ENCODE measurements around the gene CCDC159.
"Not testable (repeated sequence)": the region's sequence is repeated elsewhere in the genome, so short reads cannot be mapped to it uniquely, and the experiment has no call there.

Gene CCDC159

DNA sequence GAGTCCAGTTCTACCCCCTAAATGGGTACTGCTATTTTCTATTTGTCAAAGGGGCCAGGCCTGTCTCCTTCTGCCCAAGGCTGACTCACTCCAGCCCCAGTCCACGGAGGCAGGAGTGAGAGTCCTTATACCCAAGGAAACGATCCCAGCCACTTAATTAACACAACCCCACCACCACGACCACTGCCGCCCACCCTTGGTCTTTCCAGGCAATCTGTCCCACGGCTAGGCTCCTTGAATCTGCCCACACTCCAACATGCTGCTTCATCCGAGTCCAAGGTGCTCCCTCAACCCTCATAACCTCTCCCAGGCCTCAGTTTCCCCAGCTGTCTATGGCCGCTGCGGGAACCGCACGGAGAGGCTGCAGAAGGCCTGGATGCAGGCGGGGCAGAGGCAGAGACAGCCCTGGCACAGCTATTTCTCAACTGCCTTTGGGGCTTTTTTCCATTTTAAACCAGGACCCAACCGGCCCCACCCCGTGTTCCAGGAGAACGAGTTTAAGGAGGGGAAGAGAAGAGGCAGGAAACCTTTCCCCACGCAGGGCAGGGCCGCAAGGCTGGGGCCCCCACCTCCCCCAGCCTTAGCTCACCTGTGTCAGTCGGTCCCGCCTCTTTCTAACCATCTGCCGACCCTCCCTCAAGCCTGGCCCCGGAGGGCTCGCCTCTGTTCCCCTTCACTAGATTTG lies 7.6 kb upstream of the CCDC159 start:
- DNase-seq, result no peak

DNA sequence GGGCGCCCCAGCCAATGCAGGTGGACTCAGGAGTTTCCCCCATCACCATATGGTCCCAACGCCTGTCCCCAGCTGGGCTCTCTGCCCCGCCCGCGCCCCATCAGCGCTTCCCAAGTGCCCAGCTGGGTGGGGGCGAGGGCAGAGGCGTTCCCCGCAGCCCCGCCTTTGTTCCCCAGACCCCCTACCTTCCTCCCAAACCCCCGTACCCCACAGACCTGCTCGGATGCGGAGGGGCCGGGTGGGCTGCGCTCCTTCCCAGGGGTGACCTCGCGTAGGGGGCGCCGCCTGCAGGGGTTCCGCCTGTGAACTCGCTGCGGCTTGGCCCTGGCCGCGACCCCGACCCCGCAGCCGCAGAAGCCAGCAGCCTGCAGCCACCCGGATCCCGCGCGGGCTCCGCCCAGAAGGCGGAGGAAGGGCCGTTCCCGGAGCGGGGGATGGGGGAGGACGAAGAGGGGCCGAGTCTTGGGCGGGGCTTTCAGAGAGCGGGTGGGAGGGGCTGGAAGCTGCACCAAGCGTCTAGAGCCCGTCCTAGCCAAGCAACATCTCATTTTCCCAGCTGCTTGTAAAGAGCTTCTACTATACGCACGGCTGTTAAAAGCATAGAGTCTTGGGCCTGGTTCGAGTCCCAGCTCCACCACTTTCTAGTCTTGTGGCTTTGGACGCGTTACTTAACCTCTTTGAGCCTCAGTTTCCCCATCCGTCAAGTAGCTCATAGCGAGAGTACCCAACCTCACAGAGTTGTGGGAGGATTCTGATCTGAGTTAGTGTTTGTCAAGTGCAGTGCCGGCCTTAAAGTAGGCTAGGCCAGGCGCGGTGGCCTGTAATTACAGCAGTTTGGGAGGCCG lies 6.8 kb upstream of the CCDC159 start, which contains the start of gene RAB3D:
Gene RAB3D (minus strand): TSS at position 404 of the 845 bp plus-strand sequence. CDS start 2,258 bp downstream, outside the sequence.
- DNase-seq, result peak; percentile 31 to 72 (median 54)

DNA sequence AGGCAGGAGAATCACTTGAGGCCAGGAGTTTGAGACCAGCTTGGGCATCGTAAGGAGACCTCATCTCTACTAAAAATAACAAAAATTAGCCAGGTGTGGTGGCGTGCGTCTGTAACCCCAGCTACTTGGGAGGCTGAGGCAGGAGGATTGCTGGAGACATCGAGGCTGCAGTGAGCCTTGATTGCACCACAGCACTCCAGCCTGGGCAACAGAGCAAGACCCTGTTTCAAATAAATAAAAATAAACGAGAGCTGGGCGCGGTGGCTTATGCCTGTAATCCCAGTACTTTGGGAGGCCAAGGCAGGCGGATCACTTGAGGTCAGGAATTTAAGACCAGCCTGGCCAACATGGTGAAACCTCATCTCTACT lies 6.2 kb upstream of the CCDC159 start:
- DNase-seq, result not testable (repeated sequence)

DNA sequence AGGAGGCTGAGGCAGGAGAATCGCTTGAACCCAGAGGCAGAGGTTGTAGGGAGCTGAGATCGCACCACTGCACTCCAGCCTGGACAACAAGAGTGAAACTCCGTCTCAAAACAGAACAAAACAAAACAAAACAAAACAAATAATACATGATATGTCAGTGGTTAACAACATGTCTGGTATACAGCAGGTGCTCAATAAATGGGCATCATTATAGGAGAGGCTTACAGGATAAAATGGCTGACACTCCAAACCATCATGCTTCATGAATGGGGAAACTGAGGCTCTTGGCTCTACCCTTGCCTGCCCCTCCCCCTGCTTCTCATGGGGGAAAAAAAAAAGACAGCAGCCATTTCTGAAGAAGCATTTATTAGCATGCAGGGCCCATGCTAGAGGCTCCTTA lies 3.9 kb upstream of the CCDC159 start:
- DNase-seq, result no peak

DNA sequence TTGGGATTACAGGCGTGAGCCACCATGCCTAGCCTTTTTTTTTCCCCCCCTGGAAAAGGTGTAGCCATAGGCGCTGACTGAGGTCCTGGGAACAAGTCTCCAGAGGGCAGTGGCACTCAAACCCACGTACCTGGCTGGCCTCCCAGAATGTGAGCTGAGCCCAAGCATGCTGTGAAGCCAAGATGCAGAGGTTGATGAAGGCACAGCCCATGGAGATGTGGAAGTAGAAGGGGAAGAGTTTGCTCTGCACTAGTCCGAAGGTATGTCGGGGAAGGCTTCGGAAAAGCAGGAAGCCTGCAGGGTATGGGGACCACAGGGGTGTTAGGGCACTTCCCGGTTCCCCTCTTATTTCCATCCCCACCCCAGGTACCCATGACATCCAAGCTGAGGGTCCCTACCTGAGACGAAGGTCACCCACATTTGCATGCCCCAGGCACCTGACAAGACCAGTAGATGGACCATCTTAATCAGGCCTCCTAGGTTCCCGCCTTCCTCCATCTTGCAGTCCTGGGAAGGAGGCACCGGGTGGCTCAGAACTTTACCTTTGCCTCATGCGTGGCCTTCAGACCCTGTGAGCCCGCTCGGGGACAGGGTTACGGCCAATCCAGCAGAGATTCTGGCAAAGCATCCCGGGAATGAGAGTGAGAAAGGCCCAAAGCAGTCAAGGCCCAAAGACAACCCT lies 1.1 kb upstream of the CCDC159 start:
- no peak for DNase-seq

DNA sequence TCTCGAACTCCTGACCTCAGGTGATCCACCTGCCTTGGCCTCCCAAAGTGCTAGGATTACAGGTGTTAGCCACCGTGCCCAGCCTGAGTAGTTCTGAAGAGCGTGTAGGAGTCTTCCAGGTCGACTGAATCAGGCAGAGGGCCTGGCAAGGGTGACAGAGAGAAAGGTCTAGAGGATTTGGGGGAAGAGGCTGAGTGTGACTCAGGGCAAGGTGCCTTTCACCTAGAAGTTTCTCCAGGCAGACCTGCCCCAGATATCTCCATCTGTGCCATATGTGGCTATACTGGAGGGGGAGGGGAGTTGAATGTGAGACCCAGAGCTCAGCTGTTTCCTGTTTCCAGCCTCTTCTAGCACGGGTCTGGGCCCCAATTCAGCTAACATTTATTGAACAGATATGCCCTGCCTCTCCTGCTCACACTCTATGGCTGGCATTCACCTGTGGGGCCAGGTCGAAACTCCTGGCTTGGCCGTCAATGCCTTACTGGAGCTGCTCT lies 1.3 kb downstream of the CCDC159 start:
- DNase-seq, result no peak

DNA sequence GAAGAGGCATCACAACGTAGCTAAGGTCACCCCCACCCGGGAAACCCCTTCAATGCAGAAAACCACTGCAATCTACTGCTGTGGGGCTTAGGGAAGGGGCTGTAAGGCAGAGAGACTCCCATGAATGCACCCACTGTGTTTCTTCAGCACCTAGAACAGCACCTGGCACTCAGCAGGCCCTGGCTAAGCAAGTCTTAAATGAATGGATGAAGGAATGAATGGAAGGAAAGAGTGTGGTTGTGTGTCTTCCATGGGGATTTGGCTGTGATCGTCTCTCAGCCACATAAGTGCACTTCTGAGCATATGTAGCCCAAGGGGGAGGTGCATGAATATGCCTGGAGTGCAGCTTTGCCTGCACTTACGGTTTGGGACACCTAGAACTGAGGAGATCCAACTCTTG lies 2.9 kb downstream of the CCDC159 start:
- no peak for DNase-seq

DNA sequence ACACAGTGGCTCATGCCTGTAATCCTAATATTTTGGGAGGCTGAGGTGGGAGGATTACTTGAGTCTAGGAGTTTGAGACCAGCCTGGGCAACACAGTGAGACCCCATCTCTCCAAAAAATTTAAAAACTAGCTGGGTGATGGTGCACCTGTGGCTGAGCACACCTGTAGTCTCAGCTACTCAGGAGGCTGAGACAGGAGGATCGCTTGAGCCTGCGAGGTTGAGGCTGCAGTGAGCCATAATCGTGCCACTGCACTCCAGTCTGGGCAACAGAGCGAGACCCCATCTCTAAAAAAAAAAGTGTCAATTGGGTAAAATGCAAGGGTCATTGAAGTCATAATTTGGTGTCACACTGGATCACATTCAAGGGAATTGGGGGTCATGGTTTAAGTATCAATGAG lies 7.8 kb downstream of the CCDC159 start:
- DNase-seq, result not testable (repeated sequence)

DNA sequence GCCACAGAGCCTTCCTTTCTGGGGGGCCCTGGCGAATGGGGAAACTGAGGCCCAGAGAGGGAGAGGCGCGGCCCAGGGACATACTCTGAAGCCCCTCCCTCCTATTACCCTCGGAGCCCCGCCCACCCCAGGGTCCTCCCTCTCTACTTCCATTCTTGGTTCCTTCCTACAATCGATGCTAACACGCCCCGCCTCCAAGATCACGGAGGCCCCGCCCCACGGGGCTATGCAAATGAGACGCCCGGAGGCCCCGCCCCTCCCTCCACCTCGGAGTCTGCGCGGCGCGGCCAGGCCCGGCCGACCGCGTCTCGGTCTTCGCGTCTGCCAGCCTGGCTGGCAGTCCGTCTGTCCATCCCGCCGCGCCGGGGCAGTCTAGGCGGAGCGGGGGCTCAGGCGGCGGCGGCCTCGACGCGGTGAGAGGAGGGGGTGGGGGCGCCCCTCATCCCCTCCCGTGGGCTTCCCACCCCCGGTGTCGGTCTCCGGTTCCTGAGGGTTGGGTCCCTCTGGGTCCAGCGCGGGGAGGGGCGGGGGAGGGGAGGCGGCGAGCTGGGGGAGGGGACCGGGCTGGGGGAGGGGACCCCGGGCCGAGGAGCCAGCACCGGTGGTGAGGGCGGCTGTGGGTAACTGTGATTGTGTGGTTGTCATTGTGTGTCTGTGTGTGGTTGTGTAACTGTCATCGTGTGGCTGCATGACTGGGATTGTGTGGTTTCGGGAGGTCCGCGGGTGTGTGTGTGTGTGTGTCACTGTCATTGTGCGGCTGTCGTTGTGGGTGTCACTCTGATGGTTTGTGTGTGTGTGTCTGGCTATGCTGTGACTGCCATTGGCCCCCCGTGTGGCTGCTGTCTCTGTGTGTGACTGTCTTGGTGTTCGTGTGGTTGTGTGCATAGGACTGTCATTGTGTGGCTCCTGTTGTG lies 9.1 kb downstream of the CCDC159 start, which contains the start of gene PLPPR2:
Gene PLPPR2 (plus strand): TSS at position 273 of the 914 bp plus-strand sequence. CDS start 2,242 bp downstream, outside the sequence.
- peak; percentile 60 to 84 (median 78) for DNase-seq

DNA sequence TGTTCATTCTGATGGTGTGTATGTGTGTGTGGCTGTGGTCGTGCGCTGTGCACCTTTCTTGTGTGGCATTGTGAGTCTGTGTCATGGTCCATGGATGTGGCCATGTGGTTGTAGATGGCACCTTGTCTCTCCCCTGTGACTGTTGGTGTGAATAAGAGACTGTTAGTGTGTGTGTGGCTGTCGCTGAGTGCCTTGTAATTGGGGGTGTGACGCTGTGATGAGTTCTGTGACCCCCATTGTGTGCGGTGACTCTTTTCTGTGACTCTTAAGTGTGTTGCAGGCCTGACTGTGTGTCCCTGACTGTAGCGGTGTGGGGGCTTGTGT lies 9.7 kb downstream of the CCDC159 start:
- no peak for DNase-seq

DNA sequence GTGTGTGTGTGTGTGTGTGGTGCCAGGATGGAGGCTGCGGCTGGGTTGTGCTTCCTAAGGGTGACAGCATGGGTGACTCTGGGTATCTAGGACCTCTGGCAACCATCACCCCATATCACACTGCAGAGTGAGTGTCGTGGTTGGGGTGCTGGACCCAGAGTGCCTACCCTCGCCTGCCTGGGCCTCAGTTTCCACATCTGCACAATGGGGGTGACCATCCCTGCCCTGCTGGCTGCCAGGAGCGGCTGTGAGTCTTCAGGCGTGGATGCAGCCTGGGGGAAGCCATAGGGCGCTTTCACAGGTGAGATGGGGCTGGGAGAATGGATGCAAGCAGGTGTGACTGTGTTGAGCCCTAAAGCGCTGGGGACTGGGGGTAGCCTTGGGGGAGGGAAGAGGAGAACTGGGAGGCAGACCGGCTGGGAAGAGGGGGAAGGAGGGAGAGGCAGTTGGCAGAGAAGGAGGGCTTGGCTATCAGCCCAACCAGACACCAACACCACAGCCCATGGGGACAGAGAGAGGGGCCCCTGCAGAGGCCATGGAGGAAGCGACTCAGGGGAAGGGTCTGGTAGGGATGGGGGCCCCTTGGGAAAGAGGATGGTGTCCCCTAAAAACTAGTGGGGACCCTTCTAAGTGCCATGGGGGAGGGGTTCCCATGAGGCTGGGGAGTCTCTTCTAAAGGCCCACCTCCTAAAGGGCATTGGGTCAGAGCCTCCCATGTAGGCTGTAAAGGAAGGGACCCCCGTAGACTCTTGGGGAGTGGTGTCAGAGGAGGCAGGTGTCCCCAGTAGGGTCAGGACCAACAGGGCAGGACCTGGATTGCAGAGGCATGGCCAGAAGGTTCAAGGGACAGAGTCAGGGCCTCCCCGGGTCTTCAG lies 10.6 kb downstream of the CCDC159 start:
- no peak for DNase-seq

DNA sequence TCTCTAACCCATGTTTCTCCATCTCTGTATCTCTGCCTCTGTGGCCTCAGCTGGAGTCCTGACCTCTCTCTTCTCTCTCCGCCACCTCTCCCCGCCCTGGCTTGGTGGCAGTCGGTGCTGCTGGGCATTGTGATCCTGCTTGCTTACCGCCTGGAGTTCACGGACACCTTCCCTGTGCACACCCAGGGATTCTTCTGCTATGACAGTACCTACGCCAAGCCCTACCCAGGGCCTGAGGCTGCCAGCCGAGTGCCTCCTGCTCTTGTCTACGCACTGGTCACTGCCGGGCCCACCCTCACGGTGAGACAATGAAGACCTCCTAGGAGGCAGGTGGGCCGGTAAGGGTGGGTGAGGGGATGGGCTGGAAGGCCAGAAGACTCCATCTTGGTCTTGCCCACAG lies 13.1 kb downstream of the CCDC159 start:
- no peak for DNase-seq

DNA sequence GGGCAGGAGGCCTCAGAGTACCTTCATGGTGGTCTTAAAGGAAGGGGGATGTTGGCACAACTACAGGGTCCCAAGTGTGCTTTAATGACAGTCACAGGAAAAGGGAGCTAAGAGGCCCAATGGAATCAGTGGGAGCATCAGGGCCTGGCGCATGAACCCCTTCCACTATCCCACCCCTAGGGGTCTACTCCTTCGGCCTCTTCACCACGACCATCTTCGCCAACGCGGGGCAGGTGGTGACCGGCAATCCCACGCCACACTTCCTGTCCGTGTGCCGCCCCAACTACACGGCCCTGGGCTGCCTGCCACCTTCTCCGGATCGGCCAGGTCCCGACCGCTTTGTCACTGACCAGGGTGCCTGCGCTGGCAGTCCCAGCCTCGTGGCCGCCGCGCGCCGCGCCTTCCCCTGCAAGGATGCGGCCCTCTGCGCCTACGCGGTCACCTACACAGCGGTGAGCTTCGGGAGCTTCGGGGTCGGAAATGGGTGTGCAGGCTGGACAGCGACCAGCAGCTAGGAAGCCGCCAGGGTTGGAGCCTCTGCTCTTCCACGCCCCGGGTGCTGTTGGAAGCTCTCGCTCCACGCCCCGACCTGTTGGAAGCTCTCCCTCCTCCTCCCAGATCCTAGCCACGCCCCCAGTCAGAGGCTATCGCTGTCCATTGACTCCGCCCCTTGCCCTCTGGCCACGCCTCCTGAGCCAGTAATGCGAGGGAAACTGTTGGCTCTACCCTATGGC lies 14.9 kb downstream of the CCDC159 start:
- no peak for DNase-seq

DNA sequence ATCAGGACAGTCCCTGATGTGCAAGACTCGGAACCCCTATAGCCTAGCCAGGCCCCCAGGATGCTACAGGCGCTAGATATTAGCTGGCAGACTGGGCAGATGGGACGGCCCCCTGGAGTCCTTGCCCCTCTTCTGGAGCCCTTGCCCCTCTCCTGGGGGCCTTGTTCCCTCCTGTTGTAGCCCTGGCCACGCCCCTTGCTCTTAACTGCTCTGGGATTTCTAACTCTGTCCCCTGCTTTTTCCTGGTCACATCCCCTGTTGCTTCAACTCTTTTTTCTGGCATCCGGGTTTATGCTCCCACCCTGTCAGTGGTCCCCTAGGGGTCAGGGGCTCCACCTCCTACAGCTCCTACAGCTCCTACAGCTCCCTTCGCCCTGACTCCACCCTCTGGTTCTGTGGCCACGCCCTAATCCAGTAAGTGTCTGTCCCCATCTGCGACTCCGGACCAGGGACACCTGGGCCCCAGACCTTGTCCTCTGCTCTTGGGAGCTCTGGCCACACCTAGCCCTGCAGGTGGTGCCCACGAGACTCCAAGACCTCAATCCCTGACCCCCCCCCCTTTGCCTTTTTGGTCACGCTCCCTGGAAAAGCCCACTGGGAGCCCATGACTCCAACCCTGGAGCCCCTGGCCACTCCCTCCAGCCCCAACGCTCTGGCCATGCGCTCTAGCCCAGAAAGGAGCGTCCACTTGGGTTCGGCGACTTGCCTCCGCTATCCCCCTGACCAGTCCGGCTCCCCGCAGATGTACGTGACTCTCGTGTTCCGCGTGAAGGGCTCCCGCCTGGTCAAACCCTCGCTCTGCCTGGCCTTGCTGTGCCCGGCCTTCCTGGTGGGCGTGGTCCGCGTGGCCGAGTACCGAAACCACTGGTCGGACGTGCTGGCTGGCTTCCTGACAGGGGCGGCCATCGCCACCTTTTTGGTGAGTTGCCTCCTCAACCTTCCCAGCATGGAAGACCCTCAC lies 15.7 kb downstream of the CCDC159 start:
- DNase-seq, result no peak

DNA sequence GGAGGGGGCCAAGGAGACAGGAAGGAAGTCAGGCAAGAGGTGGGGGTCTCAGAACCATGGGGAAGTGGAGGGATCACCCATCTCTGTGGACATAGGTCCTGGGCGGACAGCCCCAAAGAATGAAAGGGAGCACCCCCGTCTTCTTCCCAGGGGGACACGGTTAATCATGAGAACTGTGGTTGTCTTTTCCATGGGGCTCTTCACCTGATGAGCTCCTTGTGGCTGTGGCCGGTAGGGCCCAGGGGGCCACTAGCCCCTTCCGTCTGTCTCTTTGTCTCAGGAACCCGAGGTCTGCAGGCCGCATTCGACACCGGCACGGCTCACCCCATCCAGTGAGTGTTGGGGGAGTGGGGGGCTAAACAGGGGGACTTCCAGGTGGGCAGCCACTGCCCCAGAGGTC lies 17.6 kb downstream of the CCDC159 start:
- no peak for DNase-seq

DNA sequence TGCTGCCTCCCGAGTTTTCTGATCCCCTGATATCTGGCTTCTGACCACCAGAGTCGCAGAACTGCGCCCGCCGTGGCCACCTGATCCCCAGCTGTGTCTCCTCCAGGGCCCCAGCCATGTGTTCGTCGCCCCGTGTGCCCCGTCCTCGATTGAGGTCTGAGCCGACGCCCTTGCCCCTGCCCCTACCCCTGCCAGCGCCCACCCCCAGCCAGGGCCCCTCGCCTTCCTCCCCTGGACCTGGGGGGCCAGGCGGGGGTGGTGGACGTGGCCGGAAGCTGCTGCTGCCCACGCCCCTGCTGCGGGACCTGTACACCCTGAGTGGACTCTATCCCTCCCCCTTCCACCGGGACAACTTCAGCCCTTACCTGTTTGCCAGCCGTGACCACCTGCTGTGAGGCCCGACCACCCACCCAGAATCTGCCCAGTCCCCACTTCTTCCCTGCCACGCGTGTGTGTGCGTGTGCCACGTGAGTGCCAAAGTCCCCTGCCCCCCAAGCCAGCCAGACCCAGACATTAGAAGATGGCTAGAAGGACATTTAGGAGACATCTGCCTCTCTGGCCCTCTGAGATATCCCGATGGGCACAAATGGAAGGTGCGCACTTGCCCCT lies 18.1 kb downstream of the CCDC159 start:
- no peak for DNase-seq

DNA sequence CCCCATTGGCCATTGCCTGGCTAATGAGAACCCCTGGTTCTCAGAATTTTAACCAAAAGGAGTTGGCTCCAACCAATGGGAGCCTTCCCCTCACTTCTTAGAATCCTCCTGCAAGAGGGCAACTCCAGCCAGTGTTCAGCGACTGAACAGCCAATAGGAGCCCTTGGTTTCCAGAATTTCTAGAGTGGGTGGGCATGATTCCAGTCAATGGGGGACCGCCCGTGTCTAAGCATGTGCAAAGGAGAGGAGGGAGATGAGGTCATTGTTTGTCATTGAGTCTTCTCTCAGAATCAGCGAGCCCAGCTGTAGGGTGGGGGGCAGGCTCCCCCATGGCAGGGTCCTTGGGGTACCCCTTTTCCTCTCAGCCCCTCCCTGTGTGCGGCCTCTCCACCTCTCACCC lies 18.6 kb downstream of the CCDC159 start:
- no peak for DNase-seq

DNA sequence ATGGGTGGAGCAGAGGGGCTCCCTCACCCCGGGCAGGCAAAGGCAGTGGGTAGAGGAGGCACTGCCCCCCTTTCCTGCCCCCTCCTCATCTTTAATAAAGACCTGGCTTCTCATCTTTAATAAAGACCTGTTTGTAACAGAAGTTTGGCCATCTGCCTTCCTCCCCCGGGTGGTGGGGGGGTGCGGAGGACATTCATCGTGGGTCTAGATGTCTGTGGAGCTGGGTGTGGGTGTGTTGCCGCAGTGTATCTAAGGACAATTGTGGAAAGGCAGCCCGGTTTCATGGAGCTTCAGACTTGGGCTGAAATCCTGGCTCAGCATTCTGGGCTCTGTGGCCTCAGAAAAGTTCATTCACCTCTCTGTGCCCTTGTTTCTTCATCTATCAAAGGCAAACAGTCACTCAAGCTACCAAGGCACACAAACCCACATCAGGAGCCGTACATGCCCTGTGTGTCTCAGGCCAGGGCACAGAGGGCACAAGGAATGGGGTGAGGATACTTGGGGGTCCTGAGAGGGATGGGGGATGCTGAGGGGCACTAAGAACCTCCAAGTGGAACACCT lies 19.3 kb downstream of the CCDC159 start:
- DNase-seq, result no peak

DNA sequence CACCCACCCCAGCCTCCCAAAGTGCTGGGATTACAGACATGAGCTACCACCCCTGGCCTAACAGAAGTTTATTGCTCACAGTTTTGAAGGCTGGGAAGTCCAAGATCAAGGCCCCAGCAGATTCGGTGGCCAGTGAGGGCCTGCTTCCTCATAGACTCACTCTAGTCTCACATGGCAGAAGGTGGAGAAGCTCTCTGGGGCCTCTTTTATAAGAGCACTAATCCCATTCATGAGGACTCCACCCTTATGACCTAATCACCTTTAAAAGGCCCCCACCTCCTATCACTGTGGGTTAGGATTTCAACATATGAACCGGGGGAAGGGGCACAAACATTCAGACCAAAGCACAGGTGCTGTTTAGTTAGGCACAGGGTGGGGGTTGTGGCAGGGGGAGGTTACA lies 21.2 kb downstream of the CCDC159 start:
- no peak for DNase-seq
